Measurements from ENCODE around the gene ANKRD44.
A peak's percentile ranks its signal among the peaks of the same experiment; 100 is the strongest.

The ANKRD44 gene

DNA sequence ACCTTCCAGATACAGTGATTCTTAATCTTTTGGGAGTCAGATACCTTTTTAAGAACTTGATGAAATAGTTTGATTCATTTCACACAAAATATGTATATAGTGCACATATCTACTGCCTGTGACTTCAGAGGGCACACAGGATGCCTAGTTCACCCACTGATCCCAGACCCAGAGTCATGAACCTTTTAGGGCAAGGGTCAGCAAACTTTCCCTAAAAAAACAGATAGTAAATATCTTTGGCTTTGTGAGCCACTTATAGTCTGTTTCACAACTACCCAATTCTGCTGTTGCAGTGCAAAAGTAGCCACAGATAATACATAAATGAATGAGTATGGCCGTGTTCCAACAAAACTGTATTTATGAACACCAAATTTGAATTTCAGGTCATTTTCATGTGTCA is 124.9 kb downstream of the ANKRD44 start:
- ATAC-seq (replicated peaks) = no peak
- Mint-ChIP-seq H3K9me3 (no peaks in the 10 kb centered on the region), H3K4me3 (no peak overlapping the region), H3K4me1 (peaks cover 47 to 87% of the 10 kb centered on the region in 2 donors), H3K27ac (no peak overlapping the region), H3K36me3 (peaks cover 41 to 54% of the 10 kb centered on the region in 2 donors), H3K27me3 (no peaks in the 10 kb centered on the region)
- no peak for DNase-seq

DNA sequence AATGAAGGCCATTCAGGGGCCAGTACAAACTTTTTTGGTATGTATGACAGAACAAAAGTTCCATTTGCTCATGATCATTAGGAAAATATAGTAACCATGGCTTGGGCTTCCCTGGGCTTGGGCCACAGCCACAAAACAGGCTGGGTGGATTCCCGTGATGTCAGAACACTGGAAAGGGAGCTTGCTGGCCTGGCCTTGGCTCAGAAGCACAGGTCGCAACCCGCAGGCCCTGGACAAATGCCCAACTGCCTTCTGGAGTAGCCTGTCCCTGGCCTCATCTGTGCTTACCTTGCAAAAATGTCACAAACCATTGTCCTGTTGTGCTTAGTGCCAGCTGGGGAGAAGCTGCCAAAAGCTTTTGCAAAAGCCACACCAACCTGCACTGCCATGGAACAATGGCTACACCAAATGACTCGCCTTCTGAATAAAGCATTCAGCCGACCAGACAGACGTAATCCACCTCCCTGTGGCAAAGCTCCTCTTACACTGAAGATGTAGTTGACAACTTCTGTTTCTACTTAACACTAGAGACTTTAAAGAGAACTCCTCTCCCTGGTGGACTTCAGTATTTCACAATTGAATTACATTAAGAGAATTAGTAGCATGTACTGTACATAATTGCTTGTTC is 125.5 kb downstream of the ANKRD44 start:
- H3K27me3 Mint-ChIP-seq = no peaks in the 10 kb centered on the region
- H3K27ac Mint-ChIP-seq = peak overlapping the region; percentile 83
- ATAC-seq (replicated peaks) = peak; percentile 66 to 86
- H3K9me3 Mint-ChIP-seq = no peaks in the 10 kb centered on the region
- peaks cover 44 to 59% of the 10 kb centered on the region in 2 donors for H3K36me3 Mint-ChIP-seq
- H3K4me1 Mint-ChIP-seq = peaks cover 47 to 86% of the 10 kb centered on the region in 2 donors
- H3K4me3 Mint-ChIP-seq = no peak overlapping the region
- DNase-seq = peak; percentile 31

DNA sequence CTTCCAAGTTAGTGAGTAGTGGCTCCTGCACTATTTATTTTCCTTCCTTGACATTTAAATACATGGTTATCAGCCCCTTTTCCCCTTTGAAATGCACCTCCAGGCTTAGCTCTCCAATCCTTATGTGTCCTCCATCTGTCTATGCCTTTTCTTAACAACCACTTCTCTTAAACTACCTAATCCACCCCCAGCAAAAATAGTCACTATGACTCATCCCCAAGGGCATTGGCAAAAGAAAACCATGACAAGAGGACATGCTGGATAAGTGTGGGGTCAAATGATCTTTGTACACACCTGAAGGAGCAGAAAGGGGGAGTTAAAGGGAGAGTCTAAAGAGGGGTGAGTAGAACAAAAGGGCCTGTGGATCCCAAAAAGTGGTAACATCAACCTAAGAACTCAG is 127.2 kb downstream of the ANKRD44 start:
- H3K36me3 Mint-ChIP-seq = peaks cover 56 to 68% of the 10 kb centered on the region in 2 donors
- H3K9me3 Mint-ChIP-seq = no peaks in the 10 kb centered on the region
- peak overlapping the region; percentile 4 for H3K27ac Mint-ChIP-seq
- ATAC-seq (replicated peaks) (peak; percentile 46 to 63), DNase-seq (no peak)
- H3K4me1 Mint-ChIP-seq = peaks cover 44 to 82% of the 10 kb centered on the region in 2 donors
- no peaks in the 10 kb centered on the region for H3K27me3 Mint-ChIP-seq
- no peak overlapping the region for H3K4me3 Mint-ChIP-seq

DNA sequence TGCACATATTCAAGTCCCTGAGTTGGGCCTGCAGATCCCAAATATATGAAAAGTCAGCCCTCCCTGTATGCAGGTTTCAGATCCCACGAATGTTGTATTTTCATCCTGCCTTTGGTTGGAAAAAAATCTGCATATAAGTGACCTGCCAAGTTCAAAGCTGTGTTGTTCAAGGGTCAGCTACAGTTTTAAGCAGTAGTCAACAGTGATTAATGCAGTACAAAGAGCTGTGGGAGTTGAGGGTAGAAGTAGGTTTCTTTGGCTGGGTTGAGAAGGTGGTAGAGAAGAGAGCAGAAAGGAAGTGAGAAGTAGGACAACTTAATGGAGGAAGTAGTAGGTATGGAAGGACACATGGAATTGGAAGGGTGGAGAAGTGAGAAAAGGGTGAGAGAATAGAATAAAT is 127.9 kb downstream of the ANKRD44 start:
- peak overlapping the region; percentile 20 for H3K27ac Mint-ChIP-seq
- no peaks in the 10 kb centered on the region for H3K9me3 Mint-ChIP-seq
- no peak overlapping the region for H3K4me3 Mint-ChIP-seq
- H3K27me3 Mint-ChIP-seq = no peaks in the 10 kb centered on the region
- peaks cover 39 to 75% of the 10 kb centered on the region in 2 donors for H3K4me1 Mint-ChIP-seq
- DNase-seq (no peak), ATAC-seq (replicated peaks) (peak; percentile 19 to 45)
- H3K36me3 Mint-ChIP-seq = peaks cover 56 to 63% of the 10 kb centered on the region in 2 donors

DNA sequence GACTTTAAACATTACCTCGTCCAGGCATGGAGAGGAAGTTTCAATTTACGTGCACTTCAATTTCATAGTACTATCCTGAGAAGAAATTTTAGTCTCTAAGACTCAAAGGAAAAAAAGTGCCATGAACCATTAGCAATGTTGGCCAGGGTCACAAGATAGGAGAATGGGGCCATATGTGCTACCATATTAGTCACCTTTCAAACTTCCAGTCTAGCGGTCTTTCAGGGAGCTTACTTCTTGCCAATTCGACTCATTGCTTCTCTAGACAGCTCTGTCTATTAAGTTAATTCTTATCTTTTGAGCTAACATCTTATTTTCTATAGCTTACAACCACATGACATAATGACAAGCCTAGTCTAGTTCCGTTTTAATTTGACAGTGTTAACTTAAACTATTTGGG is 129.1 kb downstream of the ANKRD44 start:
- Mint-ChIP-seq H3K36me3 (peaks cover 56 to 62% of the 10 kb centered on the region in 2 donors), H3K27ac (no peak overlapping the region)
- no peak for ATAC-seq (replicated peaks)

DNA sequence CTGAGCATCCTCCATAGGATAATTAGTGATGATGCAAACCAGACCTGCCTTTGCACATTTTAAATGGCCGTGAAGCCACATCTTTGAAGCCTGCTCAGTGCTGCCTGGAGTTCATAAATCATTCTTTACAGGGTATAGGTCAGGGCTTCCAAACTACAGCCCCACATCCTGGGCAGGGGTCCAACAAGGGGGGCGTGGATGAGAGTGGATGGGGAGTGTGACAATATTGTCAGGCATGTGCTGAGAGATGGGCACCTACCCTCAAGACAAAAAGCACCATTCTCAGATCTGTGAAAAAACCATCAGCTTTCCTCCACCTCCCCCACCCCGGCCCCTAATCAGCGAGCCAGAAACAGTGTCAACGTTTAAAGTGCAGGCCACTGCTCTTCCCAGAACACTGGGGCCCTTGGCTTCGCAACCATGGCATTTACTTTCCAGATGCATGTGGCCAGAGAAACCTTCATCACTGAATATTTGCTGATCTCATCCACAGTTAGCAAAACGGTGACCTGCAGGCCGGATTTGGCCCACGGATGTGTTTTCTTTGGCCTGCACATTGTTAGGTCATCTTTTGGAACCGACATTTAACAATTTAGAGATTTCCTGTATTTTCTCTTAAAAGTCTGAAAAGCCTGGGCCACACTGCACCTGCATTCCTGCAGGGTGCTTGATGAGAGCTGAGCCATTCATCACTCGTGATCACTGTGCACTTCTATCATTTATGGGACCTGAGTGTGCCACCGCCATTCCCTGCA is 130.7 kb downstream of the ANKRD44 start:
- Mint-ChIP-seq H3K36me3 (peaks cover 44 to 56% of the 10 kb centered on the region in 2 donors), H3K27ac (peak overlapping the region; percentile 47), H3K4me3 (no peak overlapping the region), H3K4me1 (peaks cover 42 to 72% of the 10 kb centered on the region in 2 donors), H3K9me3 (no peaks in the 10 kb centered on the region), H3K27me3 (no peaks in the 10 kb centered on the region)
- ATAC-seq (replicated peaks) (no peak), DNase-seq (no peak)

More for the DNA sequence above, 129.1 kb downstream of the ANKRD44 start:
- Mint-ChIP-seq H3K27me3 (no peaks in the 10 kb centered on the region), H3K4me1 (peaks cover 37 to 68% of the 10 kb centered on the region in 2 donors), H3K9me3 (no peaks in the 10 kb centered on the region), H3K4me3 (no peak overlapping the region)
- no peak for DNase-seq

DNA sequence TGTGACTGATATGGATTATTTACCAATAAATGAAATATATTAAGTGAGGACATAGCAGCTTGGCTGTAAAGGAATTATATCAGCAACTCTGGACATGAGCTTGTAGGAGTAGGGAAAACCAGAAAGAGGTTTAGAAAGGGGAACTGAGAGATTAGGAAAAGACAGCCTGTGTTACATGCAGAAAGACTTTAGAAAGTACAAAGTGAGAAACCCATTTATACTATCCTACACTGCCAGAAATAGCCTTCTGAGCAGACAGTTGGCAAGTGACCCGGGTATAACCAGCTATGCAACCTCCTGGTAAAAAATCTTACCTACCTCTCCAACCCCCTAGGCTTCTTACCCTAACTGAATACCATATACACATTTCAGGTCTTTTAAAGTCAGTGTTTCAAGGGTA is 134.1 kb downstream of the ANKRD44 start:
- no peak for DNase-seq
- Mint-ChIP-seq H3K36me3 (peaks cover 27 to 42% of the 10 kb centered on the region in 2 donors), H3K9me3 (no peaks in the 10 kb centered on the region), H3K4me3 (no peak overlapping the region), H3K27ac (peak overlapping the region; percentile 56), H3K4me1 (peaks cover 28 to 69% of the 10 kb centered on the region in 2 donors), H3K27me3 (no peaks in the 10 kb centered on the region)
- ATAC-seq (replicated peaks) = no peak

DNA sequence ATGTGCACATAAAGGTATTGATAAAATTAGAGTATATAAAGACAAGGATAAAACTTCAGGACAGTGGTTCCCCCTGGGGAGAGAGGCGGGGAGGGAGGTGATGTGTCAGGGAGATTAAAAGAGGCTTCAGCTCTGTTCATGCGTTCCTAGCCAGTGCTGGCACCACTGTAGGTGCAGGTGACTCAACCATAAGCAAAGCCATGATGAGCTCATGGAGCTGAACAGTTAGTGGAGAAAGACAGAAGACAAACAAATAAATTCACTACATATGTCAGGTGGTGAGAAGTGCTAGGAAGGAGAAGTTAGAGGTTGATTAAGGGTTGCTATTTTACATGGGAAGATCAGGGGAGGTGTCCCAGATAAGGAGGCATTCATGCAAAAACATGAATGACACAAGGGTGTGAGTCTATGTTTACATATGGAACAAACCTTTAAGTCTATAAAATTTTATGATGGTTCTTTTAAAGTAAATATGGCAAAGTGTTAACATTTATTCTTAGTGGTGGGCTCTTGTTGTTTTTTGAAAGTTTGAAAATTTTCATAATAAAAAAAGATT is 136.0 kb downstream of the ANKRD44 start:
- Mint-ChIP-seq H3K4me1 (peaks cover 33 to 70% of the 10 kb centered on the region in 2 donors), H3K27me3 (no peaks in the 10 kb centered on the region), H3K36me3 (peaks cover 23 to 41% of the 10 kb centered on the region in 2 donors), H3K4me3 (no peak overlapping the region), H3K27ac (no peak overlapping the region), H3K9me3 (no peaks in the 10 kb centered on the region)
- ATAC-seq (replicated peaks) (peak in 1 of 2 donors; percentile 25), DNase-seq (no peak)

DNA sequence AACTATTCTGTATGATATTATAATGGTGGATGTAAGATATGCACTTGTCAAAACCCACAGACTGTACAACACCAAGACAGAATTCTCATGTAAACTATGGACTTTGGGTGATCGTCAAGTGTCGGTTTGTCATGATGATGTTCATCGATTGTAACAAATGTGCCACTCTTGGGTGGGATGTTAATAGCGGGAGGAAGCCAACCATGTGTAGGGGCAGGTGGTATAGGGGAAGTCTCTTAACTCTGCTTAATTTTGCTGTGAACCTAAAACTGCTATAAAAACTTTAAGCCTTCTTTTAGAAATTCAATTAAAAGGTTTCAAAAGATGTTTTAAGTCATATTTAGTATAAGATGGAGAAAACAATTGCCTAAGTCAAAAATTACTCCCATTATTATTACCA is 139.0 kb downstream of the ANKRD44 start:
- H3K9me3 Mint-ChIP-seq = no peaks in the 10 kb centered on the region
- ATAC-seq (replicated peaks) (no peak), DNase-seq (no peak)
- H3K36me3 Mint-ChIP-seq = peaks cover 19 to 44% of the 10 kb centered on the region in 2 donors
- H3K4me1 Mint-ChIP-seq = peaks cover 47 to 83% of the 10 kb centered on the region in 2 donors
- no peak overlapping the region for H3K27ac Mint-ChIP-seq
- H3K27me3 Mint-ChIP-seq = no peaks in the 10 kb centered on the region
- no peak overlapping the region for H3K4me3 Mint-ChIP-seq

DNA sequence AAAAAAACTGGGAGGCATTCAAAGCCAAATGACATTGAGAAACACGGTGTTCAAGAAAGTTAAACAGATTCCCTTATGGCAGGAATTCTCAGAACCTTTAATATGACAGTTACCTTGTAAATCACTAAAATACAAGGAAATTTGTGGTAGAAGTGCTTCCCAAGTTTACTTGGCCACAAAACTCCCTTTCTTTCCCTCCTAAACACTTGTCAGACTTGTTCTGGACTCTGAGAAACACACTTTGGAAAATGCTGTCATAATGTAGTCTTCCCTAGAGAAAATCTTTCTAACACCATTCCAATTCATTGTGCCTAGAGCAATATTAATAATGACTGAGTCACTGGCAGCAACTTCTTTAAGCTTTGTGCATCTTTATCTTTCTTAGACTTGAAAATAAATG is 140.4 kb downstream of the ANKRD44 start:
- Mint-ChIP-seq H3K36me3 (peaks cover 19 to 38% of the 10 kb centered on the region in 2 donors), H3K4me3 (no peak overlapping the region), H3K4me1 (peaks cover 38 to 77% of the 10 kb centered on the region in 2 donors), H3K27me3 (no peaks in the 10 kb centered on the region), H3K27ac (peak overlapping the region; percentile 21), H3K9me3 (no peaks in the 10 kb centered on the region)
- ATAC-seq (replicated peaks) = no peak
- no peak for DNase-seq

DNA sequence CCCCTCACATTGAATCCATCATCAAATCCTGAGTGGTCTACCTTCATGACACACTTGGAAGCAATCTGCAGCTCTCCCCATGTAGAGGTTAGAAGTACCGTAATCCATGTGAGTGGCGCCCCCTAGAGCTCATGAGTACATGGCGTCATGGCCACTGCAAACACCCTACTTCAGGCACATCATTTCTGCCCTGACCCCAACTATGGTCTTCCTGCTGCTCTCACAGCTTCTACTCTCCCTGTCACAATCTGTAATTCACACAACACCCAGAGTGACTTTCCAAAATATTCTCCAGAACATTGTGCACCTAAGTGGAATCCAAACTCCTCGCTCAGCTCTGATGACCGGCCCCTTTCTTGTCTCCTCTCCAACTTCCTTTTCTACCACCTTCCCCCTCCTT is 141.9 kb downstream of the ANKRD44 start:
- peak overlapping the region; percentile 15 for H3K27ac Mint-ChIP-seq
- ATAC-seq (replicated peaks) = peak; percentile 89 to 91
- no peaks in the 10 kb centered on the region for H3K9me3 Mint-ChIP-seq
- no peaks in the 10 kb centered on the region for H3K27me3 Mint-ChIP-seq
- H3K4me3 Mint-ChIP-seq = no peak overlapping the region
- DNase-seq = no peak
- H3K36me3 Mint-ChIP-seq = peaks cover 21 to 42% of the 10 kb centered on the region in 2 donors
- peaks cover 39 to 75% of the 10 kb centered on the region in 2 donors for H3K4me1 Mint-ChIP-seq

DNA sequence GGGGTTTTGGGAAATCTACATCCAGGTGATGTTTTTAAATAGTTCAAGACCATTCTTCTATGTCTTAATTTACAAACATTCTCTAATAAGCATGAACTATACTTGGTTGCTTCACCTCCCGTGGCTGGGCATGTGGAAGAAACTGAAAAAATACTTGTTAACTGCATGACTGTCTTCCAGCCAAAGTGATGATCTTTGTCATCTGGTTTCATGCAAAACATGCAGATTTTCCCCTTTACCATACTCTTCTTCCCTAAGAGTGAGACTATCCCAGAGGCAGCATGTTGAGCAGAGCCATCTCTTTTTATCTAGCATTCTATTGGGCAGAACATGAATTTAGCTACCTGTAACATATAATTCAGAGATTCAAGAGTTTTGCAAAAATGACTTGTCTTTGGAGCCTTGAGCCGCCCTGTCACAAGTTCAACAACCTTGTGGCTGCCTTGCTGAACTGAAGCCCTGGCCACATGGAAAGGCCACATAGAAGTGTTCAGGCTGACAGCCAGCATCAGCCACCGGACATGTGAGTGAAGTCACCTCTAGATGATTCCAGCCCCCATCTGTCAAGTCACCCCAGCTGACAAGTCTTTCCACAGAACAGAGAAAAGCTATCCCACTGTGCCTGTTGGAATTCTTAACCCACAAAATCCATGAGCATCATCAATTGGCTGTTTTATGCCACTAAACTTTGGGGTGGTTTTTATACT is 142.8 kb downstream of the ANKRD44 start:
- Mint-ChIP-seq H3K27me3 (no peaks in the 10 kb centered on the region), H3K27ac (peak overlapping the region; percentile 80), H3K4me3 (no peak overlapping the region), H3K36me3 (peaks cover 25 to 42% of the 10 kb centered on the region in 2 donors), H3K4me1 (peaks cover 45 to 75% of the 10 kb centered on the region in 2 donors), H3K9me3 (no peaks in the 10 kb centered on the region)
- ATAC-seq (replicated peaks) (no peak), DNase-seq (no peak)

DNA sequence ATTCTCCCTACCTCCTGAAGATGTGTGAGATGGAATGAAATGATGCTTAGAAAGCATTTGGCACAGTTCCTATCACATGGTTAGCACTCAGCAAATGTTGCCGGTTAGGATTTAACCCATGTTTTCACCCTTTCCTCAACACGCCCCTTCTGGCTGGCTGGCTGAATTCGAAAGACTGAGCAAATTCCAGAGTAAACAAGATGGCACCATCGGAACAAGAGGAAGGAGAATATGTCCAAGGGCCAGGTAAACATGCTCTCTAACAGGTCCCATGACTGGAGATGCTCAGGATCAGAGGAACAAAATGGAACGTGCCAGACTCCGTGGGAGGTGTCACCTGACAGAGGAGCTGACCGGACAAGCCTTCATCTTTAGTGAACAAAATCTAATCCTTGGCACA is 145.6 kb downstream of the ANKRD44 start:
- Mint-ChIP-seq H3K27me3 (no peaks in the 10 kb centered on the region), H3K4me1 (peaks cover 49 to 75% of the 10 kb centered on the region in 2 donors), H3K9me3 (no peaks in the 10 kb centered on the region), H3K4me3 (peak overlapping the region in 1 of 2 donors; percentile 55), H3K36me3 (peaks cover 22 to 38% of the 10 kb centered on the region in 2 donors), H3K27ac (peak overlapping the region; percentile 85)
- ATAC-seq (replicated peaks) (no peak), DNase-seq (no peak)

DNA sequence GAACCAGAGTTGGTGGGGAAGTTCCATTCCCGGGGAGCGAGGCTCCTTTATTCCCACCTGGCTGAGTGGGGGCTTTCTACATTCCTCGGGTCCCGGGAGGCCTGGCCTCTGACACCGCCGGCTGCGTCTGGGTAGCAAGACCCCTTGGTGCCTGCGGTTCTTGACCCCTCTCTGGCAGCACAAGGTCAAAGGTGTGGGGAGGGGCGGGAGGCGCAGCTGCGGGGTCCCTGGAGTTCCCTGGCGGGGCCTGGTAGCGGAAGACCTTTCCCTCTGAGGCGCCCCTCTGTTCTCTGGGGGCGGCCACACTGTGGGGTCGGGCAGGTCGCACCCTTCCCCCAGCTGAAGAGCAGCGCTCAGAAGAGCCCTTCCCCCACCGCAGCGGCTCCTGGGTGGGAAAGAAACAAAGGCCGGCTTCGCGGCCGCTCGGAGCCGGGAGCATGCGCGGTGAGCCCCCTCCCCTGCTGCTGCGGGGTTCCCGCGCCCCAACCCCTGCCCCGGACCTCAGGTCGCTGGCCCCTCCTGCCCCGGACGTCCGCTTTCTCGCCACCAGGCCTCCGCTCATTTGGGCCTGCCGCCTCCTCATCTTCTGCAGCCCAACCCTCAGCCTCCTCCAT is 146.3 kb downstream of the ANKRD44 start:
- ATAC-seq (replicated peaks) = no peak
- Mint-ChIP-seq H3K36me3 (peaks cover 22 to 38% of the 10 kb centered on the region in 2 donors), H3K4me1 (peaks cover 50 to 80% of the 10 kb centered on the region in 2 donors), H3K4me3 (peak overlapping the region in 1 of 2 donors; percentile 55), H3K27me3 (no peaks in the 10 kb centered on the region), H3K9me3 (no peaks in the 10 kb centered on the region), H3K27ac (peak overlapping the region; percentile 85)
- no peak for DNase-seq

Measured in stimulated activated naive B cell treated with anti-CD40 and anti-IgM and Interleukin-4, amounts not matched to agents 10 μg/mL and 1 μg/mL and 100 μg/mL, for 72 hours (primary cell).